HG03135 (cell line): ENCODE measurements around the gene KMT2C.
"Not testable (repeated sequence)": the region's sequence is repeated elsewhere in the genome, so short reads cannot be mapped to it uniquely, and the experiment has no call there.

Source experiments
- ATAC-seq: cut with Tn5 transposase; IDR thresholded peaks from one replicate; pipeline ENCODE4 v1.9.1; 2021; ENCODE audit warnings: mild to moderate bottlenecking, moderate library complexity; ENCODE audit not compliant: unreplicated experiment

Gene KMT2C

GRCh38 chr7:152435384-152436110, at the start of gene KMT2C:
TSS of gene KMT2C (minus strand) at chr7:152436003. CDS start at chr7:152435786, 217 bp downstream.
- ATAC-seq, result peak; percentile 23

- no peak for ATAC-seq
Observed at GRCh38 chr7:152481082-152481481, 45.3 kb upstream of the KMT2C start.

- ATAC-seq, result no peak
Observed at GRCh38 chr7:152480664-152481063, 44.9 kb upstream of the KMT2C start.

- no peak for ATAC-seq
Observed at GRCh38 chr7:152479595-152479994, 43.8 kb upstream of the KMT2C start.

GRCh38 chr7:152478140-152478539, 42.3 kb upstream of the KMT2C start:
- no peak for ATAC-seq

GRCh38 chr7:152477079-152477478, 41.3 kb upstream of the KMT2C start:
- no peak for ATAC-seq

- no peak for ATAC-seq
Observed at GRCh38 chr7:152476551-152476950, 40.7 kb upstream of the KMT2C start.

GRCh38 chr7:152471023-152471620, 35.3 kb upstream of the KMT2C start:
- ATAC-seq, result not testable (repeated sequence)

- not testable (repeated sequence) for ATAC-seq
Observed at GRCh38 chr7:152470251-152471022, 34.6 kb upstream of the KMT2C start.

- not testable (repeated sequence) for ATAC-seq
Observed at GRCh38 chr7:152469576-152469975, 33.8 kb upstream of the KMT2C start.

GRCh38 chr7:152467225-152467624, 31.4 kb upstream of the KMT2C start:
- no peak for ATAC-seq

- ATAC-seq, result no peak
Observed at GRCh38 chr7:152465119-152465387, 29.2 kb upstream of the KMT2C start.

- peak; percentile 38 for ATAC-seq
Observed at GRCh38 chr7:152464312-152465118, 28.7 kb upstream of the KMT2C start.

GRCh38 chr7:152463709-152464311, 28.0 kb upstream of the KMT2C start:
- peak; percentile 93 for ATAC-seq

- peak; percentile 9 for ATAC-seq
Observed at GRCh38 chr7:152462995-152463708, 27.3 kb upstream of the KMT2C start.

GRCh38 chr7:152459724-152460251, 24.0 kb upstream of the KMT2C start:
- ATAC-seq, result no peak

- ATAC-seq, result no peak
Observed at GRCh38 chr7:152451356-152451755, 15.6 kb upstream of the KMT2C start.

GRCh38 chr7:152445386-152446008, 9.7 kb upstream of the KMT2C start:
- ATAC-seq, result not testable (repeated sequence)

GRCh38 chr7:152443586-152443985, 7.8 kb upstream of the KMT2C start:
- ATAC-seq, result no peak
